ENCODE measurements around the gene AFF3.

The AFF3 gene

DNA sequence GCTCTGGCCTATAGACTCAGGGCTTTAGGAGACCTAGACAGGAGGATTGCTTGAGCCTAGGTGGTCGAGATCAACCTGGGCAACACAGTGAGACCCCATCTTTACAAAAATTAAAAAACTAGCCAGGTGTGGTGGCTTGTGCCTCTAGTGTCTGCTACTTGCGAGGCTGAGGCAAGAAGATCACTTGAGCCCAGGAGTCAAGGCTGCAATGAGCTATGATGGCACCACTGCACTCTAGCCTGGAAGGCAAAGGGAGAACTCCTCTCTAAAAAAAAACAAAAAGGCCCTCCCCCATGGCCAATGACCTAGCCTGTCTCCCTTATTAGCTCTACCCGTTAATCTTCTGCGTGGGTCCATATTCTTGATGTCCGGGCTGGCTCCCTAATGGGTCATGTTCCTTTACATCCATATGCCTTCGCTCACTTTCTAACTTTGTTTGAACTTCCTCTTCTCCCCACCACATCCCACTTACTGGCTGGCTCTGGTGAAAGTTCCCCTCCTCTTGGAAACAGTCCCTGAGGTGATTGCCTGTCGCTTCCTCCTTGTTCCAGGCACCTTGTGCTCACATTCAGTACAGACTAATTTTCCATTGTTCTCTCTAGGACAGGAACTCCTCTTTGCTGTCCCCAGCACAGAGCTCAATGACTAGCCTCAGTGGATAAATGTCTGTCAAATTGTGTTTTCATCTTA is 103.0 kb downstream of the AFF3 start:
- no peak for DNase-seq

DNA sequence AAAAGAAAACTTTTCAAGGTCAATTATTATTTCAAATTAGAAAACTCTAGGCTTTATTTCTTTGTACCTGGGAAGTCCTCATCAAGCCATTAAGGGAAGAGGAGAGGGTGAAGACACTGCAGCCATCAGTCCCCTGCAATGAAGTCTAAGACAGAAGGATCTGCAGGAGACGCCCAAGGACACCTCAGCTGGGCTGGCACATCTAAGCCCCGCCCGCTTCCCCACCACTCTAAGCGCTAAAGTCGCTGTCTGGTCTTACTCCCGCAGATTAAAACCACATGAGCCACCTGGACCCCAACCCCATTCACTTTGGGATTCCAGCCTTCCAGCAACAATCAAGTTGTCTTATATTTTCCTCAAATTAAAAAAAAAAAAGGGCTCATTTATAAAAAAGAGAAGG is 104.4 kb downstream of the AFF3 start:
- DNase-seq = no peak

DNA sequence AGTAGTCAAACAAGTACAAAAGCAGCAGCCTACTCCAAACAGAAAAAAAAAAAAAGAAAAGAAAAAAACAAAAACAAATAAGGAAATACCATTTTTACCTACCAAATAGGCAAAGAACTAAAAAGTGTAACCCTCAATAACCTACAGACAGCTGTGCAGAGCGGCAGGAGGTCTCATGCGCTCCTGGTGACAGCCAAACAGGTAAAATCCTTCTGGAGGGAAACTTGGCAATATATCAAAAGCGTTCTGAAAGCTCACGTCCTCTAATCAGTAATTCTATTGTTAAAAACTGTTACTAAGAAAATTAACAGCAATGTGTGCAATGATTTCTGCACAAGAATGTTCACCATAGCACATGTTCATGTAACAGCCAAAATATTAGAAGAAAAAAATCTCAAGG is 105.6 kb downstream of the AFF3 start:
- no peak for DNase-seq

DNA sequence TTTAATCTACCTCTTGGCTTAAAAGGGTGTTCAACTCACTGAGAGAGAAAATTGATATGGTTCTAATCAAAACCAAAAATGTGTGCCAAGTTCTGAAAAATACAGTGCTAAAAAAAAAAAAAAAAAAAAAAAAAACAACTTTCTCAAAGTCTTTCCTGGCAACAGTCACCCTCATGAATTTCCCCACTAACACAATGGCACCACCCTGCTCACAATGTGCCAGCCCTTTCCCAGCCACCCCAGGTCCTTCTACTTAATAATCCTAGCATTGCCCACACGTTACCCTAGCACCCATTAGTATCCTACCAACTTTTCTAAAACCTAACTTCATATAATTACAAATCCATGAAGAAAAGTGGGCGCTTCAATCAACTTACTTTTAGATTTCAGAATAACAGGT is 106.4 kb downstream of the AFF3 start:
- no peak for DNase-seq

DNA sequence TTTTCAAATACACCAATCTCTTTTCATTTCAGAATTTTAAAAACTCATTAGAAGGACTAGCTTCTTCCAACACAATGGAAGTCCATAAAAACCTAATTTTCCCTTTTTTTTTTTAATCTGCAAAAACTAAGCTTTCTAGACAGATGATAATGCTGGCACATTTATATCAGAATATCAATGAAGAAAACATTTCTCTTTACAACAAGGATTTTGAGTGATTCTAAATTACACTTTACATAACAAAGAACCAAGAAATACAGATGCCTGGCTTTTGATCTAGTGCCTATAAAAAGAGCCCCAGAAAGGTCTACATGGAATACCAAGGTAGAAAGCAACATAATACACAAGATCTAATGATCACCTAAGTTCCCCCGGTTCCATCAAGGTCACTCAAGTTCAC is 108.0 kb downstream of the AFF3 start:
- no peak for DNase-seq

DNA sequence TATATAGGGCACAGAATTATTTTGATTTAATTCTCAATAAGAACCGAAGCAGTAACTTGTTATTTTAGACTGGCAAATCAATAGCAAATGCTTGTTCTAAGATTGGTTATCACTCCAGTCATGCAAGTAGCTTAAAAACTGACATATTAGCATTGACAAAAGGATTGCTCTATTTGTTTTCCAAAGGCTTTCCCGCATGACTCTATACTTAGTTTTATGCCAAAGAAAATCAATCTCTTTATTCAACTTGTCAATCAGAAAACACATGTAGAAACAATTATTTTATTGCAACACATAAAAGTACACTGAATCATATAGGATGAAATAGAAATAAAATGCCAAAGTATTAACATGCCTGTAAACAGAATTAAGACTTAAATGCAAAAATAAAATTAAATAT is 108.4 kb downstream of the AFF3 start:
- DNase-seq = no peak

DNA sequence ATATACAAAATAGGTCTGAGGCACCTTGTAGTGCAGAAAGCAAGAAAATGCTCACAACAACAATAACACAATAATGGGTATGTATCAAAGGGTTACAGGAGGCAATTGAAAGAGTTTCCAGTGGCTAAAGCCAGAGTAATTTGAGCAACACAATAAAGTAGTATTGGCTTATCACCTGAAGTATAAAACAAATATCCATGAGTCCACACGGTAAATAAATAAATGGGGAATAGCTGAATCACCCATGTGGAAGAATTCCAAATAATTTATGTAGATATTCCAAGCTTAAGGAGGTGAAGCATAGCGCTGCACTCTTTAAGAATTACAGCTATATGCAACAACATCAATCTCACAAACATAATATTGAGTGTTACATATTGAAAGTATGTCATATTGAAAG is 110.8 kb downstream of the AFF3 start:
- DNase-seq = no peak

DNA sequence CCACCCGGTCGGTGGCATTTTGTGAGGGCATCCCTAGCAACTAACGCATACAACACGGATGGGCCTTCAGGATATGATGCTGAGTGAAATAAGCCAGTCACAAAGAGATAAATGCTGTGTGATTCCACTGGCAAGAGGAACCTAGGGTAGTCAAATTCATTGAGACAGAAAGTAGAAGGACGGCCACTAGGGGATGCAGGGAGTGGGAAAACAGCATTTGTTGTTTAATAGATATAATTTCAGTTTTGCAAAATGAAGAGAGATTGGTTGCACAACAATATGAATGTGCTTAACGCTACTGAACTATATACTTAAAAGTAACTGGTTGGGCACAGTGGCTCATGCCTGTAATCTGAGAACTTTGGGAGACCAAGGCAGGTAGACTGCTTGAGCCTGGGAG is 112.9 kb downstream of the AFF3 start:
- DNase-seq = no peak

DNA sequence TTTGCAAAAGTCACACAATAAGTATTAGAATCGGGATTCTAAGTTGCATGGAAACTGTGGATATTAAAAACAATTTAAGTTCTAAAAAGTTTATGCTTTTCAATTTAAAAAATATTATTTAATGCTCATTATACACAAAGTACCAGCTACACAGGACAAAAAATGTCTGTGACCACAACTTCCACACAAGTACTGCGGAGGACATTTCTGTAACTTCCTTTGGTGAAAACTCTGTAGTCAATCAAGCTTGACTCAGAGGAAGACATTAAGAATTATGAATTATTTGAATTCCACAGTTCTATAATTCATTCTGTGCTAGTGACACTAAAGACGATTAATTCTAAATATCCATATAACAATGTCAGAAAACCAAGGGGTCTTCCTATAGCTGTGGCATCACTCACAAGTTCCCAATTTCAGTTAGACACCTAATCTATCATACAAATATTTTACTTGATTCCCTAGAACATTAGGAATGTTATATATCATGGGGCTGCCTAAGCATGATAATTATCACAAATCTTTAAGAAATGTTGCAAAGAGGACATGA is 120.5 kb downstream of the AFF3 start:
- DNase-seq = no peak

DNA sequence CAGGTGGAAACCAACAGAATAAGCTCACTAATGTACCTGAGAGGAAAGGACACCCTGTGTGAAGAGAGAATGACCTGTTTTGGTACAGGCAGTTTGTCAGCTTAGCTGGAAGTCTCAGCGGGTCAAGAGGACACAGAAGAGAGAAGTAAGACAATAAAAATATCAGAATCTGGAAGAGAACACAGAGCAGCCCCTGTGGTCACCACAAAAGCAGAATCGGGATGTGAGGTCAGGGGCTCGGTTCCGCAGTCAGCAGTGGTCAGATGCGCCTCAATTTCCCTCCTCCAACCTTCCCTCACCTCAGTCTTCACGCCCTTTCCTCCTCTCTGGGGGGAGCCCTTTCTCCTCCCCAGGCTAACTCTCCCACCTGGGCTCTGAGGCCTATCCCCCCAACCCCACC is 122.9 kb downstream of the AFF3 start:
- no peak for DNase-seq

DNA sequence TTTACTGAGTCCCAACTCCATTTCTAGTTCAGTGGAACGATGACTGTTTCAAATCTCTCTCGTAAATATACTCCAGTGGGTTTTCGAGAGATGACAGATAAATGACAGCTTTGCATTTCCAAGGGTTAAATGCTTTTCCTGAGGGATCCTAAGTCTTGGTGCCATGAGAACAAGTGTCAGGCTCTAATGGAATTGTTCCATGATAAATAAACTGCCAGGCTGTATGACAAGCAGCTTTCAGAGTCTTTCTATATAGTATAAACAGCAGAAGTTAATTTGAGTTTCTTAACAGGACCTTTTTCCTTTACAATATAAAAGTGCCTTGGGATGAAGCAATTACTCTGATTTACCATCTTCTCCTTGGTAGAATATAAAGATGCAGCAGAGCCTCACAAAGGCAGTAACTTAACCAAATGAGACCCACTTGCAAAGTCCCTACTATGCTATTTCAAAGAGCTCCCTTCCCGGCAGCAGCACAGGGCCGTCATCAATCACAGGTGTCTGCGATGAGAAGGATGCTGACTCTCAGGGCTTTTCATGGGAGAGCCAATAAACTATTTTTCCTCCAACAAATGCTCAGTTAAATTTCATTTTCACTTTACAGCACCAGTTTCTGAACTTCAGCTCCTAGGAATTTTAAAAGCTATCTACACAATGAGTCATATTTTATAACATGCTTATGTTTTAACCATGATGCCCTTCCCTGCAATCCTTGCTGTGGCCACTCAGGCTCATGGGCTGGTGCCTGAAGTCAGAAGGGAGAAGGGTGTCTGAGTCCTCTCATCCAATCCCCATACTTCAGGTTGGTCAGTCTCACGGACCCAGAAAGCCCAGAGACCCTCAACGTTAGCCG is 123.8 kb downstream of the AFF3 start:
- DNase-seq = no peak

DNA sequence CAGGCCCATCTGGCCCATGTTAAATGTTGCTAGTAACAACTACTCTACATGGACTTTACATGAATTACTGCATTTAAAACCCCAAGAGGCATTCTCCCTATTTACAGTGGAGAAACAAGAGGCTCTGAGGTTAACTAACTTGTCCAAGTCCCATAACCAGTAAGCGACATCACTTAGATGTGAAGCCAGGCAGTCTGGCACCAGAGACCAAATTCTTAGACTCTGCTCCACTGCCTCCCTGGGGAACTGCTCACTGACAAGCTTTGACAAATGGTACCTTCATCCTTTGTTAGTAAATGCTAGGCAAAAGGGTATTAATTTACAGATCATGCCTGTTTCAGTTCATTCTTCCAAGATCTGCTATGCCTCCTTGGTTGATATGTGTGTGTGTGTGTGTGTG is 124.8 kb downstream of the AFF3 start:
- DNase-seq = no peak

DNA sequence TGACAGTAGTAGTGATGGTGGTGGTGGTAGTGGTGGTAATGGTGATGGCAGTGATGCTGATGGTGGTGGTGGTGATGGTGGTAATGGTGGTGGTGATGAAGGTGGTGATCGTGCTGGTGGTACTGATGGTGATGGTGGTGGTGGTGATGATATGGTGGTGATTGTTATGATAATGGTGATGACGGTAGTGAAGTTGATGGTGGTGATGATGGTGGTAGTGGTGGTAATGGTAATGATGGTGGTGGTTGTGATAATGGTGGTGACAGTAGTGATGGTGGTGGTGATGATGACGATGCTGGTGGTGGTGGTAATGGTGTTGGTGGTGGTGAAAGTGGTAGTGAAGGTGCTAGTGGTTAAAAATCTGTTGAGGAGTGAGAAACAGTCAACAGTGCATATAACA is 125.6 kb downstream of the AFF3 start:
- DNase-seq = no peak

DNA sequence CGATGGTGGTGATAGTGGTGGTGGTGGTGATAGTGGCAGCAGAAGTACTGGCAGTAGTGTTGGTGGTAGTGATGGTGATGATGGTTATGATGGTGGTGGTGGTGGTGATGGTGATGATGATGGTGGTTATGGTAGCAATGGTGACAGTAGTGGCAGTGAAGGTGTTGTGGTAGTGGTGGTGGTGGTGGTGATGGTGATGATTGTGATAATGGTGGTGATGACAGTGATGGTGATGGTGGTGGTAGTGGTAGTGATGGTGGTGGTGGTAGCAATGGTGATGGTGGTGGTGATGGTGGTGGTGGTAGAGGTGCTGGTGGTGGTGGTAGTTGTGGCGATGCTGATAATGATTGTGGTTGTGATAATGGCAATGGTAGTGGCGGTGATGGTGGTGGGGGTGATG is 126.5 kb downstream of the AFF3 start:
- no peak for DNase-seq

DNA sequence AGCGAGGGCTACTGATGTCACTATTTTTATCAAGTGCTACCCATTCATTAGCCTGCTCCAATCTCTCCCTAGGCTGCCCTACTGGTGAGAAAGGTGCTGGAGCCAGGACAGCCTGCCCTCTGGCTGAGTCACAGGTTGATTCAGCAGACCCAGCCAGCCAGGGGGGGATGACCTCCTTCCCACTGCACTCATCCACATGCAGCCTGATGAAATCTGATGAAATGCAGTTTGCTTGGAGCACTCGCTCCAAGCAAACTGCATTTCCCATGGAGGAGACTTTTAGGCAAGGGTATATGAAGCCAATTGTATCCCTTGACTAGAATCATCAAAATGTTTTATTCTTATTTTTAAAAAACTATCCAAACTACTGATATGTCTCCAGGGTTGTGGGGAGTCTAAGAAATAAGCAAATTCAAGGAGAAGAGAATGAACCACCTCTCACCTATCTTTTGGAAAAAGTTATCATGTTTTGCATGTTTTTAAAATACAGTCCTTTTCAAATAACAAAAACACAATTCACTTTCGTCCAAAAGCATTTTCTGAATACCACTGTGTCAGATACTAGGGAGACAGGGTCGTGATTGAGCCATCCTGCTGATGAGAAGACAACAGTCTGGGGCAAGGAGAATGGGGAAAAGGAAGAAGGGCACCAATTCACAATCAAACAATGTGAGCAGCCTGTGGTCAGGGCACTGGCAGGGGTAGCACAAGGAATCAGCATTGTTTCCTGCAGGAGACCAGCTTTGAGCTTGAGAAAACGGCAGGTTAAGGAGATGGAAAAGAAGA is 128.3 kb downstream of the AFF3 start:
- no peak for DNase-seq

DNA sequence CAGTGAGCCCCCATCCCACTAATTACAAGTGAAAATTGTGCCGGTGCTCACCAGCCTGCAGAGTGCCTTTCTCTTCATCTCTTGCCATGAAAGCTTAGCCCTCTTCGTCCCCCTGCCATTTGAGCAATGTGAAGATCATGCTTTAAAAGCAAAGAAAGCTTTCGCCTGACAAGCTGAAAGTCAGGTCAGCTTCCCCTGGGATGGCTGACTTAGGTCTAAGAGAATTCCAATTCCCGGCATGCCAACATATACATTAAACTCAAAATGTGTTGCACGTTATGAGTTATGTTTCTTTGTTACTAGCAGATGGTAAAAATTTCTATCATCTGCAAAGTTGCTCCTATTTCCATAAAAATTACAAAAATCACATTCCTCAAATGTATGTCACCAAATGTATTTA is 129.8 kb downstream of the AFF3 start:
- no peak for DNase-seq

DNA sequence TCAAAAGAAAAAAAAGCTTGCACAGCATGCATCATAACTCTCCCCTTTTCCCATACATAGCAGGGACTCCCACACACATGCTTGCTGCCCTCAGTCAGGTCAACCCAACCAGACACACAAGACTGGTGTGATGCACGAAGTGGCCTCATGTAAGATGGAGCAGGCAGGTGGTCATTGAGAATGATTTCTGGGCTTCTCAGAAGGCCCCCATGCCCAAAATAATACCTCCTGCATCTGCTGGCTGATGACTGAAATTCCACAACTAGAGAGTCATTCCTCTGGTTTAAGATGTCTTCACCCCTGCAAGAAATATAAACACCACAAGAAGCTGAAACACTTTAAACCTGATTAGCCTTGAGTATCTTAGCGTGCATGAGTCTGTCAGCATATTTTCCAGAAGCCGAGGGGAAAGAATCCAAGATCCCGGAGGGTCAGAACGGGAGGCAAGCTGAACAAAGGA is 131.1 kb downstream of the AFF3 start:
- no peak for DNase-seq

DNA sequence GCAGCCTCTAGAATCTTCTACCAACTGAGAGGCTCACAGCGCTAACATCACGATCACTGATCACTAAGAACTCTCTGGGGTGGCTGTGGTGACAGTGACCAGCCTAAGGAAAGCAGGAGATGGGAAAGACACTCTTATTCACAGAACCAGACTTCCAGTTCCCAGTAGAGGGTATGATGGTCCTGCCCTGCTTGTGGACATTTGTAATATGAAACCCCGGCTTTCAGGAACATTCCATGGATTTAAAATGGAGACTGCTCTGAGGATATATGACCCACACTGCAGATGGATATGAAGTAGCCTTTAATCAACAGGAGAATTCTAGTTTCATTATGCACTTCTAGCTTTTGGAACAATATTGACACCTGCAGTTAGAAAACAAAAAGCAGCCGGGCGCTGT is 131.8 kb downstream of the AFF3 start:
- no peak for DNase-seq

DNA sequence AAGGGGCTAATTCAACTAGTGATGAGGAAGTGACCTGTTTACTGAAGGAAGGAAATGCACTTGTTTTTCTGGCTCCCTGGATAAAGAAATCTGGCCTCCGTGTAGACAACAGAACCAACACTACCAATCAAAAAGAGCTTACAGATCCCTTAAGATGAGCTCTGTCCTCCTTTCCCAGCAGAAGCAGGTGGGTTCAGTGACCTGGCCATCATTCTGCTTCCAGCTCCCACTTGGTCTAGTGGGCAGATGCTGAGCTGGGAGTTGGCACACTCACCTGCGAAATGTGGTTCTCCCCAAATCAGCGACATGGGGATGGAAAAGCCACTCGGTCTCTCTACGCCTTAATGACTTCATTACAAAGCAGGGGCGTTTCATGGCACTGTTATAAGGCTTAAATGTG is 132.6 kb downstream of the AFF3 start:
- DNase-seq = no peak

DNA sequence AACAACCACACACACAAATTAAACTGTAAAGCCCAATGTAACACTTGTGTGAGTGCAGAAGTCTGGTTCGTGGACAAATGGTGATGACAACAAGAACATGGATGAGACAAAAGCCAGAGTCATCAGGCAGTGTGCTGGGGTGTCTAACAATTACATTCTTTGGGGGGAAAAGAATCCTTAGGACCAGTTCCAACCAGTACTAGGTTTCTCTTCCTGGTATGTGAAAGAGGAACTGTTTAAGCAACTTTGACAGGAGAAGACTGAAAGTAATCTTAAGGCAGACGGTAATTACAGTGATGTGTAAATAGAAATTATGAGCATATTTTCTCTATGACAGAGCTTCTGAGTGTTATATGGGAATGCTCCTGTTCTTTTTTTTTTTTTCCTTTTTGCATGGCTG is 133.4 kb downstream of the AFF3 start:
- DNase-seq = no peak

DNA sequence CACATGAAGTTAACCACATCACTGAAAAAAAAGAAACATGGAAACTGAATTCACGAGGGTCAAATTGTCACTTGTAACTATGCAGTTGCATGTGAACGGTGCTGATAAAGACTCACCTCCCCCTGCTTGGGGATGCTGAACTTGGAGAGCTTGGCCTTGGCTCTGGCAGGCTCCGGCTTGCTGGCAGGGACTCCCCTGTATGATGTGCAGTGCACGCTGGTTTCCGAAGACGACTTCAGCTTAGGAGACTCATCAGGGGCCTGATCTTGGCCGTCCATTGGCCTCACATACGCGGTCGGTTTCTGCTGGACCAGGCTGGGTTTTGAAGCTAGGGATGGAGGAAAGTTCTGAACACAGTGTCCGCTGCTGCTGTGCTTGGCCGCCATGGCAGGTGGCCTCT is 135.9 kb downstream of the AFF3 start:
- DNase-seq = no peak

DNA sequence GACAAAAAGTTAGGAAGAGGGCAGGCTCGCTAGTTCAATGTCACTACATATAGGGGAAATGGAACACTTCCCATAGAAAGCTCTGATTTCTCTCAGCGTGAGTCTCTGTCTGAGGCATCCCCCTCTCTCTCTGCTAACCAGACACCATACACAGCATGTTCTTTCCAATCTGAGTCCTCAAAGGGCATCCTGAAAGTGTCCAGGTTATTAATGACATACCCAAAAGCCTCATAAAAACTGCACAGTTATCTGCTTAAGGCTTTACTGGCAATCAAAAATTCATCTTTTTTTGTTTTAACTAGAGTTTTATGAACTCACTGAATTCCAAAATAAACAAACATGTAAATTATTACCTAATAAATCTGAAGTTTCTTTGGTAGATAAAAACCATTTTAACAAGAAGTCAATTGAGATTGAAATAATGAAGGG is 137.4 kb downstream of the AFF3 start:
- DNase-seq = no peak

DNA sequence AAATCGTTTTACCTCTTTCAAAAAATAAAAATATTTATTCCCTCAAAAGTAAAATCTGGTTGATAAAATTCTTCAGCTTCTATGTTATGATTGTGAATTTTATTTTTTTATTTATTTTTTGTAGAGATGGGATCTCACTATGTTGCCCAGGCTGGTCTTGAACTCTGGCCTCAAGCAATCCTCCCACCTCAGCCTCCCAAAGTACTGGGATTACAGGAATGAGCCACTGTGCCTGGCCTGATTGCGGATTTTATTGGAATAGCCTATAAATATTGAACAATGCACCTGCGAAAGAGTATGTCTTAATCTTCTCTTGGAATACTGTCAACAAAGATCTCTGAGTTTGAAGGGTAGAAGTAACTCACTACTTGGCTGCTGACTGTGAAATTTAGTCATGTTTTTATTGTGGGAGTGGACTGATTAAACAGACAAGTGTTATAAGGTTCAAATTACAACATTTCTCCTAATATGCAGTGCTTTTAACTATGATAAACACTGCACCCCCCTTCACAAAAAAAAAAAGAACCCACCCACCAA is 138.0 kb downstream of the AFF3 start:
- DNase-seq = no peak
